Activated naive CD8-positive, alpha-beta T cell treated with anti-CD3 and anti-CD28 coated beads, Interleukin-2, amount 10 ng/mL, durations not matched to agents 7 days and 5 days (primary cell): ENCODE results near the gene CD9. TPM values are rescaled to one million over a fixed set of nuclear protein-coding genes. Genes with fewer than 3 reads are reported as not detected.
A peak's percentile ranks its signal among the peaks of the same experiment; 100 is the strongest.

Experiments used
- ATAC-seq: fragments of 150-1000 bp; cut with Tn5 transposase; one replicate; pipeline ENCODE4 v1.10.0; 2021; ENCODE audit warnings: low read depth, moderate library complexity
- POLR2A ChIA-PET: fragments of 350-600 bp; sonication (Branson Sonifier 250); formaldehyde crosslinking; loops from one replicate; lab custom pipeline; 2021; ENCODE audit warnings: antibody characterized with exemption; lab: Charles Lee
- DNase-seq: peaks from one replicate; pipeline ENCODE4 v3.0.0; 2021
- H3K27ac Mint-ChIP-seq: one replicate; pipeline ENCODE4 v1.8.0; 2022; ENCODE audit warnings: mild to moderate bottlenecking, mixed read lengths
- H3K27me3 Mint-ChIP-seq: one replicate; pipeline ENCODE4 v1.8.0; 2022; ENCODE audit warnings: mild to moderate bottlenecking, moderate library complexity, mixed read lengths
- H3K36me3 Mint-ChIP-seq: one replicate; pipeline ENCODE4 v1.8.0; 2021; ENCODE audit warnings: mild to moderate bottlenecking, mixed read lengths
- H3K4me1 Mint-ChIP-seq: one replicate; pipeline ENCODE4 v1.8.0; 2021; ENCODE audit warnings: mixed read lengths
- H3K4me3 Mint-ChIP-seq: one replicate; pipeline ENCODE4 v1.8.0; 2022; ENCODE audit warnings: mild to moderate bottlenecking, moderate library complexity, mixed read lengths
- H3K9me3 Mint-ChIP-seq: one replicate; pipeline ENCODE4 v1.8.0; 2021; ENCODE audit warnings: mixed read lengths
- total RNA-seq, 2 experiments: library from RNA; stranded (reverse); gene quantifications; one replicate each; pipeline ENCODE4 v1.2.3, GENCODE V29; 2021

CD9 gene
- total RNA-seq, 2 experiments from 2014 or later: 8.8 to 14.0 TPM

DNA sequence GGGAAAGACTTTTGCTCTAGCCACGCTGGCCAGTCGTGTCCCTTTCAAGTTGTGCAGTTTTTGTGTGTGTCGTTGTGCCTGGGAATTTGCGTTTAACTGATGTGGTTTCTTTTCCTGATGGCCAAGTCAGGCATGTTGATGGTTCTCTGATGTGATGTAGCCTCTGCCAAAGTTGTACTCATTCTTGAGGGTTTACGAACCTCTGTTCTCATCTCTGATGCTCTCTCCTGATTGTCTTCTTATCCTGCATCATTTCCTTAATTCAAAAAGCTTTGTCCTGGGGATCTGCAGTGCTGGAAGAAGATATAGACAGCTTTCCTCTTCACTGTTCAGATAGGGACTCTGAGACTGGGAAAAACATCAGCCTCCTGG is 25.4 kb downstream of the CD9 start:
- Mint-ChIP-seq H3K4me1 (peaks cover 7% of the 10 kb centered on the region), H3K27ac (no peak overlapping the region), H3K27me3 (no peaks in the 10 kb centered on the region), H3K36me3 (no peaks in the 10 kb centered on the region), H3K4me3 (no peak overlapping the region), H3K9me3 (no peaks in the 10 kb centered on the region)
- DNase-seq (no peak), ATAC-seq (no peak)
- POLR2A ChIA-PET: no interaction called here

DNA sequence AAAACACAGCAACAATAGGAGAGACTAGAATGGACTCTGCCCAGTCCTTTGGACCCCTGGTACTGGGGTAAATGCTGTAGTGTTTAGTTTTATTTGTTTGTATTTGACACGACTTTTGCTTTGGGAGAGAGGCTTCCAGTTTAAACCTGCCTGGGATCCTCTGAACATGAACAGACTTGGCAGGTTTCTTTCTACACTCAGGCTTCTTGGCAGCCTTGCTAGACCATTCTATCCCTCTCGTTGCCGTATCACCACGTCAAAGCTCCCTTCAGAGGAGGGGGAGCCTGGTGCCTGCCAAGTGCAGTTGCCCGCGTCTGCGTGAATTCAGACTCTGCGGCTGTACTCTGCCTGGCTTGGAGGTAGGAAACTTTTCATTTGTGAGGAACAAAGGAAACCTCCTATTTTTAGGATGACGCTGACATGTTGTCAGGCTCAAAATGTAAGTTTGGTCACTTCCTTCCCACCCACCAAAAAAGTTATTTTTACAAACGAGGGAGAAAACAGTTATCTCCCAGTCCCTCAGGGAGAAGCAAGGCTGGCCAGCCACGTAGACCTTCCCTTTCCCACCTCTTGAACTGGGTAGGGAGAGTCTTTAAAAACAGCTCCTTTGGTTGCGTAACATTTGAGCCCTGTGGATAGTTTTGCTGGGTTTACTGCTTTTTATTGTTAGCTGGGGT is 25.9 kb downstream of the CD9 start:
- H3K36me3 Mint-ChIP-seq: no peaks in the 10 kb centered on the region
- H3K4me3 Mint-ChIP-seq: no peak overlapping the region
- no peak overlapping the region for H3K27ac Mint-ChIP-seq
- POLR2A ChIA-PET: interaction anchor here (0.6 kb wide), 1 partner anchor 23 kb away, joined by 3 read pairs; no protein-coding TSS in a partner anchor
- no peak for DNase-seq
- H3K9me3 Mint-ChIP-seq: no peaks in the 10 kb centered on the region
- no peaks in the 10 kb centered on the region for H3K27me3 Mint-ChIP-seq
- H3K4me1 Mint-ChIP-seq: peaks cover 11% of the 10 kb centered on the region
- no peak for ATAC-seq

DNA sequence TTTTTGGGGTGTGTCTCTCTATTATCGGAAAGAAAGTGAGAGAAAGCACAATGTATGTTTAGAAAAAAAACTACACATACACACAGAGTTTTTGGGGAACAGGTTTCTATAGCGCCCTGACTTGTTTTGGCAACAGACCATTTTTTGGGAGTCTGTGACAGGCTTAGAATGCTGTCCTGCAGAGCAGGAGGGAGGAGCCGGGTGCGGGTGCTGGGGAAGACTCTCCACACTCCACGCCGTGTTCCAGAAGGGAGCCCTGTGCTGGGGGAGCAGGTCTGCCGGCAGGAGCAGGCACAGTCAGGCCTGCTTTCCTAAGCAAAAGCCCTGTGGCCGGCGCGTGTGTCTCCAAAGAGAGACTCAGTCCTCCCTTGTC is 26.5 kb downstream of the CD9 start:
- H3K9me3 Mint-ChIP-seq: no peaks in the 10 kb centered on the region
- no peak for DNase-seq
- H3K27me3 Mint-ChIP-seq: no peaks in the 10 kb centered on the region
- POLR2A ChIA-PET: interaction anchor here (0.6 kb wide), 1 partner anchor 23 kb away, joined by 3 read pairs; no protein-coding TSS in a partner anchor
- H3K4me3 Mint-ChIP-seq: no peak overlapping the region
- H3K4me1 Mint-ChIP-seq: peaks cover 14% of the 10 kb centered on the region
- no peak overlapping the region for H3K27ac Mint-ChIP-seq
- no peak for ATAC-seq
- no peaks in the 10 kb centered on the region for H3K36me3 Mint-ChIP-seq

DNA sequence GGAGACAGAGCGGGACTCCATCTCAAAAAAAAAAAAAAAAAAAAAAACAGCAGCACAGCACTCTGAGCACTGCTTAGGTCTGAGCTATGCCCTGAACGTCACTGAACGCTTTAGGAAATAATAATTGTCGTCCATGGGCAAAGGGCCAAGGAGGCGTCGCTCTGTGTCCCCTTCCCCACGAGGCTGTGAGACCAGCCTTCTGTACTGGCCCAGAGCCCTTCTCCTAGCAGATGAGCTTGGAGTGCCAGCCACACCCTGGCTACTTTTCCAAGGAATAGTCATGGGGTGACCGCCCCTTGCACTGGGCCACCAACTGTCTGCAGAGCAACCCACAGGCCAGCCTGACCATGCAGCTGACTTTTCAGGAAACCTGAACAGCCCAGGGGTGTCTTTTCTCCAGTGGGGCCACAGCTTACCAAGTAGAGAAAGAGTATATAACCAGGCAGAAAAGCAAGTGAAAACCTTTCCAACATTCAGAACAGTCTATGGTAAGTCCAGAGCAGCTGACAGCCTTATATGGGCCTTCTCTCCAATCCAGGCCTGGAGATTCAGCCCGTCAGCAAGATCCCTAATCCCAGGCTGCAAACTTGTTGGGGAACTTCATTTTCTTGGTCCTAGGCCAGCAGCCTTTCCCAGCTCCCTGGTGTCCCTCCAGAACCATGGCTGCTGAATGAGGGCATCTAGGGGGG is 28.5 kb downstream of the CD9 start:
- Mint-ChIP-seq H3K9me3 (no peaks in the 10 kb centered on the region), H3K4me3 (no peak overlapping the region), H3K27me3 (peaks cover 4% of the 10 kb centered on the region), H3K36me3 (no peaks in the 10 kb centered on the region), H3K4me1 (peaks cover 21% of the 10 kb centered on the region), H3K27ac (no peak overlapping the region)
- DNase-seq: no peak
- ATAC-seq: no peak
- POLR2A ChIA-PET: interaction anchor here (1.3 kb wide), 1 partner anchor 12 kb away, joined by 4 read pairs; no protein-coding TSS in a partner anchor

DNA sequence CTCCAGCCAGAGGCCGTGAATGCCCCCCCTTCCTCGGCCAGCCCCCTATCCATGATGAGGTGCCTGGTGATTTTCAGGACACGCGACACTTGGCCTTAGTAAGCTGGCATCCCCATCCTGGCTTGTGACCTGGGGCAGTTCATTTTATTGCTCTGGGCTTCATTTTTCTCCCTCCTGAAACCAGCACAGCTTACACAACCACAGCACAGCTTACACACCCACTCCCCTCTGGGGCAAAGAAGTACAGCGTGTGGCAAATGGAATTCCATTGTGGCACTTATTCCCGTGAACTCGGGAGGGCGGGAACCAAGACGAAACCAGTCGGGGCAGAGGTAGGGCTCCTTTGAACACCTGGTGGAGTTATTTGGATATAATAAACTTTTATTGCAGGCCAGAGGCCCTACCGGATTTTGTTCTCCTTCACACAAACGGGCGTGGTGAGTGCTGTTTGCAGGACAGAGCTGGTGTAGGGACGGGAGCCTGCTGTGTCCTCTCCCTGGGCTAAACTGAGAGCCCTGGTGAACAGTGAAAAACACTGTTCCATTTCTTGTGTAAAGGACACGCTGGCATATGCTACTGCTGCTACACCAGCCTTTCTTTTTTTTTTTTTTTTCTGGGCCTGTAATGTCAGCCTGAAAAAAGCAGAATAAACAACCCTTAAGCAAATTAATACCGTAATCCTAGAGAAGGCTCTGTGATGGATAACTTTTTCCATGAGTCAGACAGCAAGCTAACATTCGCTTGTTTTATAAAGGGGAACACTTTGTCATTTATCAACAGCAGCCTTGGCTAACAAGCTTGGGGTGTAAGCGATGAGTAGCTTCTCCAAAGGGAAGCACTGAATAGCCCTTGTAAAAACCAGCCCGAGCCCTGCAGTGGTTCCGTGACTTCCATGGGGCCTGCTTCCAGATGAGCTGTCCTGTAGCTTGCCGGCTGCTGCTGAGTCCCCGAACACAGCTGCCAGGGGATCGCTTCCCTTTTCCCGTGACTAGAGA is 29.3 kb downstream of the CD9 start:
- H3K36me3 Mint-ChIP-seq: no peaks in the 10 kb centered on the region
- no peak overlapping the region for H3K4me3 Mint-ChIP-seq
- peaks cover 5% of the 10 kb centered on the region for H3K27me3 Mint-ChIP-seq
- no peak for ATAC-seq
- DNase-seq: no peak
- H3K9me3 Mint-ChIP-seq: no peaks in the 10 kb centered on the region
- POLR2A ChIA-PET: interaction anchor here (0.6 to 1.3 kb wide), 5 partner anchors 8 to 34 kb away, joined by 3 to 4 read pairs (median 3); no protein-coding TSS in a partner anchor
- peaks cover 25% of the 10 kb centered on the region for H3K4me1 Mint-ChIP-seq
- no peak overlapping the region for H3K27ac Mint-ChIP-seq

DNA sequence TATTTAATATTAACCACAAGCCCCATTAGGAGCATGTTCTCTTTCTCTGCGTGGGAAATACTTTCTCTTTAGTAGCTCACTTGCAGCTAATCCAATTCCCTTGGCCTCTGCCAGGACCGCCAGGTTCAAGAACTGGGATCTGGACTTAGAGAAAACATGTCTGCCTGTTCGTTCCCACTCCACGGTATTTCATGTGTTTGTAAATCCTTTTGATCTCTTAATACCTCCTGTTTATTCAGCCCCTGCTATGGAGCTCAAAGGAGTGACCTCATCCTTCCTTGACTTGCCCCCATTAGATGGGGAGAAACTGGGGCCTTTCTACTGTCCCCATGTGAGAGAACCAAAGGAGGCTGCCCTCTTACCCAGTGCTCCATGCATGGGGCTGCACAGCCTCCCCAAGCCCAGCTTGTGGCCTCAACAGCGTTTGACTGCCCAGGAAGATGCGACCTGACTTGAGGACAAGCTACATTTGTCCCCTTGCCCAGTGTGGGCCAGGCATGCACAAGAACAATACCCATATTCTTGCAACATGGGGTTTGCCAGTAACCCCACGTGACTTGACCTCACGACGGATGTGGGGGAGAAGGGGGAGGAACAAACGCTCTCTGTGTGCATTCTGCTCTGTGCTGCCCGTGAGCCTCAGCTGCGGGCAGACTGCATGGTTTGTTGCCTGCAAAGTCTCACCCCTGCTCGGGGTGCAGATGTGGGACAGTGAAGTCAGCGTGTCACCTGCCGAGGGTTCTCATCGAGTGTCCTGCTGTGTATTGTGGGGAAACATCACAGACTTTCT is 30.3 kb downstream of the CD9 start:
- POLR2A ChIA-PET: interaction anchor here (0.6 to 1.3 kb wide), 5 partner anchors 9 to 35 kb away, joined by 3 to 4 read pairs (median 3); no protein-coding TSS in a partner anchor
- peak; percentile 97 for ATAC-seq
- Mint-ChIP-seq H3K4me1 (peaks cover 28% of the 10 kb centered on the region), H3K27me3 (peaks cover 5% of the 10 kb centered on the region), H3K9me3 (no peaks in the 10 kb centered on the region), H3K4me3 (peak overlapping the region; percentile 71), H3K27ac (peak overlapping the region; percentile 93), H3K36me3 (no peaks in the 10 kb centered on the region)
- DNase-seq: peak; percentile 78

DNA sequence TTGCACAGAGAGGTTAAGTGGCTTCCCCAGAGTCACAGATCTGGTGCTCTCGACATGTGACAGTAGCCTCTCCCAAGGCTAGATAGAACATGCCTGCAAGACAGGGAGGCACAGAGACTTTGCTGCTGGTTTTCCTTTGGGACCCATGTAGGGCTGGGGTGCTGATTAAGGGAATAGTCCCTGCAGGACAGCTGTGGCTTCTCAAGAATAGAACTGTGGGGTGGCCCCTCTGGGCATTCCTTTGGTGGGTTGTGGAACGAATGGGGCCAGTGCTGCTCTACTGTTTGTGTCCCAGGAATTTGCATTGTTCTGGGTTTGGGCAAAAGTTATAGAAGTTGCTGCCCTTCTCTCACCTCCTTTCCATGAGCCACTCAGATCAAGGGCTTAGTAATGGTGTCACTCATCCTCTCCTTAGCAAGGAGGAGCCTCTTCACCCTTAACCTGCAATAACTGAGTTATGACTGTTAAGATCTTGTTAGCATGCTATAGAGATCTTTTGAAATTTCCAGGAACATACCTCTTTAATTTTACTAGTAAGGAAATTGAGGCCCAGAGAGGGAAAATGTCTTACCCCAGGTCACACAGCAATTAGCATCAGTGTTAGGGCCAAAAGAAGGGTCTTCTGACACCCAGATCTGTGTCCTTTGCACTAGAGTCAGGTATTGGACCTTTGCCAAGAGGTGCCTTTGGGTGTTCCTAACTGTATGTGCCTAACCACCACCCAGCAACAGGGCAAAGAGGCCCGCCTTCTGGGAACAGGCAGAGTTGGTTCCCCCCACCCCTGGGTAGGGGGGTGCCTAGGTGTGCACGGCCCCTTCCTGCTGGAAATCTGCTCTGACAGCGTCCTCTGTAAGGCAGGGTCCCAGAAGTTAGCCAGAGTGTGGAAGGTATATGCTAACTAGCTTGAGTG is 31.4 kb downstream of the CD9 start:
- Mint-ChIP-seq H3K9me3 (no peaks in the 10 kb centered on the region), H3K36me3 (no peaks in the 10 kb centered on the region), H3K27ac (peak overlapping the region; percentile 54), H3K27me3 (peaks cover 5% of the 10 kb centered on the region), H3K4me3 (peak overlapping the region; percentile 10), H3K4me1 (peaks cover 28% of the 10 kb centered on the region)
- ATAC-seq: no peak
- DNase-seq: no peak
- POLR2A ChIA-PET: no interaction called here

DNA sequence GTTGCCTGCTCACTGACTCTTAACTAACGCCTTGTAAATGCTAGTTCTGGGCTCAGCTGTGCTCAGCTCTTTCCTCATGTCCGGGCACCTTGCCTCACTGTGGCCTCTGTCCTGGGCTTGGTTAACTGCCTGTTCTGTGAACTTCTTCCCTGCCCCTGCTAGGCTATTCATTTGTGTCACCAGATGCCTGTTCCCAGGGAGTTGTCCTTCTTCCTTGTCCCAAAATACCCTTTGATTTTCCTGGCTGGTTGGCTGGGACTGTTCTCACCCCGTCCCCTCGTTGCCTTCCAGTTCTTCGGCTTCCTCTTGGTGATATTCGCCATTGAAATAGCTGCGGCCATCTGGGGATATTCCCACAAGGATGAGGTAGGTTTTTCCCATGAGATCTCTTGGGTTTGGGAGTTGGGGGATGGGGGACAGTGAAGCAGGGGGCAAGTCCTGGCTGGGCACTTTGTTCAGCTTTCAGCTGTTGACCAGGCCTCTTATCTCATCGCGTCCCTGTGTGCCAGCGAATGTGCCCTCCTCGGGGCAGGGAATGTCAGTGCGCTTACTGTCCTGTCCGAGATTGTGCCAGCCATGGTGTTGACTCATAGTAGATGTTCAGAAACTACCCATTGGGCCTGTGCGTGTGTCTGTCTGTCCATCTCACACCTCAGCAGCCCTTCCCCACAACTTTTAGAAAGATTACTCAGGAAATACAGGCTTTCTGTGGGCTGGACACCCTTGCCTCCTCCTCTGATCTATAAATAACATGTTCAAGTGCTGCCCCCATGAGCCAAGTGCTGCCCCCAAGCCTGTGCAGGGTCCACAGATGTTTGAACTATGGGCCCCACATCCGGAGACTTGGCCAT is 33.1 kb downstream of the CD9 start:
- Mint-ChIP-seq H3K27ac (peak overlapping the region; percentile 2), H3K36me3 (no peaks in the 10 kb centered on the region), H3K4me1 (peaks cover 28% of the 10 kb centered on the region), H3K9me3 (no peaks in the 10 kb centered on the region), H3K27me3 (peaks cover 5% of the 10 kb centered on the region), H3K4me3 (no peak overlapping the region)
- POLR2A ChIA-PET: no interaction called here
- no peak for DNase-seq
- no peak for ATAC-seq

DNA sequence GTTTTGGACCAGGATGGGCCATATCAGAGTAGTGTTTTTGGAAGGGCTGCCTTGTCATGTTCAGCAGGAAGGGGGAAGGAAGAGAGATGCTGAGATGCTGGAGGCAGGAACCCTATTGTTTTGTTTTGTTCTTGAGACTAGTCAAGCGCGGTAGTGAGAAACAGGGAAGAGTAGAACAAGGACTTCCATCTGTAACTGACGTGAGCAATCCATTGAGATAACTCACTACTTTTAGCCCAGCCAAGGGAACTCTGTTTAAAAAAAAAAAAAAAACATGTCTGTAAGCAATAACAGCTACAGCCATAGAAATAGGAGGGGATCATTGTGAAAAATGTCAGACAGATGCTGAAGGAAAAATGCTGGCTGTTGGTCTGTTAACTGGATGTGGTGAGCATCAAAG is 34.0 kb downstream of the CD9 start:
- peak overlapping the region; percentile 2 for H3K27ac Mint-ChIP-seq
- DNase-seq: no peak

DNA sequence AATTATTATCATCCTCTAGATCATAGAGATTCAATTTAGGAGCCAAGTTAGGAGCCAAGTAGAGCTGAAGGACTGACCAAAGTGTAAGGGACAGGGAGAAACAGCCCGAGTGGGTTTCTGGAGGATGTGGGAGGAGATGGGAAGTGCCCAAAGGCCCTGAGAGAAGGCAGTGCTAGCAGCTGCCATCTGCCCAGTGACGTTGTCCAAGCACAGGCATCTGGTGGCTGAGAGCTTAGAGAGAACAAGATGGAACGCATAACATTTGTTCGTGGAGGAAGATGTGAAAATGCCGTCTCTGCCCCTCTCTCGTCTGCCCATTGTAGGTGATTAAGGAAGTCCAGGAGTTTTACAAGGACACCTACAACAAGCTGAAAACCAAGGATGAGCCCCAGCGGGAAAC is 34.7 kb downstream of the CD9 start:
- POLR2A ChIA-PET: no interaction called here
- no peak for ATAC-seq
- no peak overlapping the region for H3K27ac Mint-ChIP-seq

More for the DNA sequence above, 34.0 kb downstream of the CD9 start:
- ATAC-seq: no peak
- POLR2A ChIA-PET: no interaction called here
- no peak overlapping the region for H3K4me3 Mint-ChIP-seq
- H3K27me3 Mint-ChIP-seq: peaks cover 5% of the 10 kb centered on the region
- H3K4me1 Mint-ChIP-seq: peaks cover 28% of the 10 kb centered on the region
- no peaks in the 10 kb centered on the region for H3K36me3 Mint-ChIP-seq
- no peaks in the 10 kb centered on the region for H3K9me3 Mint-ChIP-seq

DNA sequence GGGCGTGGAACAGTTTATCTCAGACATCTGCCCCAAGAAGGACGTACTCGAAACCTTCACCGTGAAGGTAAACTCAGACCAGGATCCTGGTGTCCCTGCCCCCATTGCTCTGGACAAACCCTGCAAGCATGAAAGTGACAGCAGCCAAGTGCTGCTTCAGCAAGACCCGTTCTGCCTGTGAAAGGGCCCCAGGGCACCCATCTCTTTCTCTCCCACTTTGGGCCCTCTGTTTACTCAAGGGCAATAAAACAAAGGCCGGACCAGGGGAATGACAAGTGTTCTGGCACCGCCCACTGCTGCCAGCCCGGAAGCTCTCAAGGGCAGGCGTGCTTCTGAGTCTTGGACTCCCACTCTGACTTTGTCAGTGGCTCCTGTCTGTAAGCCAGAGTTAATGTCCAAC is 35.3 kb downstream of the CD9 start:
- DNase-seq (no peak), ATAC-seq (no peak)
- Mint-ChIP-seq H3K4me3 (no peak overlapping the region), H3K9me3 (no peaks in the 10 kb centered on the region), H3K27me3 (peaks cover 5% of the 10 kb centered on the region), H3K36me3 (no peaks in the 10 kb centered on the region), H3K27ac (no peak overlapping the region), H3K4me1 (peaks cover 22% of the 10 kb centered on the region)
- POLR2A ChIA-PET: no interaction called here

More for the DNA sequence above, 34.7 kb downstream of the CD9 start:
- Mint-ChIP-seq H3K4me3 (no peak overlapping the region), H3K27me3 (peaks cover 5% of the 10 kb centered on the region), H3K9me3 (no peaks in the 10 kb centered on the region), H3K36me3 (no peaks in the 10 kb centered on the region), H3K4me1 (peaks cover 27% of the 10 kb centered on the region)
- DNase-seq: no peak
